ENCODE measurements around the gene BICDL1. TPM values are rescaled to one million over a fixed set of nuclear protein-coding genes. Genes with fewer than 3 reads are reported as not detected.

BICDL1 gene
- total and polyA plus RNA-seq, 2 donors from 2014 or later: 60.5 to 101 TPM

DNA sequence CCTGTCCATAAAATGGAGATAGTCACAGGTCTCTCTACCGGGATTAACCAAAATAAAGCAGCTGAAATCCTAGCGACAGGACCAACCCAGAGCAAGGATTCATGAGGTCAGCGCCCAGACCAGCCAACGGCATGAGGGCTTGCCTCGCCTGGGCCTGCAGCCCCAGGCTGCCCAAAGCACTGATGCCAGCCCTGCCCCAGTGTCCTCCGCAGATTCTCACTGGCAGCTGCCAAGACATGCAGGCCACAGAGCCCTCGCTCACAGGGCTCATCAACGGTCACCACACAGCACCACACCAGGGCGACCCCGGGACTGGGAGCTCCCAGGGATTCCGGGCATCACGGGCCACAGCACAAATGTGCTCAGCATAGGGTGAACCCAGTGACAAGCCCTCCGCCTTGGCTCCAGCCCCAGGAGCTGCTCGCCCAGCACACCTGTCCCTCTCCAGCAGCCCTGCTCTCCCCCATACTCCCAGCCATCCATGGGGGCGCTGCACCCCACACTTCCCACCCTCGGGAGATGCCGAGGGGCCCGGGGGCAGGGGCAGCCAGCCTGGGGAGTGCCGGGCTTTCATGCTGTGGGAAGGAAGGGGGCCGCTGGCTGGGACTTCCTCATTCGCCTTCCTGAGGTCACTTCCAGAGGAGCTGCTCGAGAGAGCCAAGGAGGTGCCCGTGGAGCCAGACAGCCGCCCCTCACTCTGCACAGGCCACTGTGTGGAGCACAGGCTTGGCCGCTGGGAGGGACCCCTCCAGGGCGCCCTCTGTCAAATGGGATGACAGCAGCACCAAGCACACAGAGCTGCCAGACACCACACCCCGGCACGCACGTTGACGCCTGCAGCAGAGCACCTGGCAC is 113.4 kb downstream of the BICDL1 start:
- Histone ChIP-seq H3K4me1 (ENCODE audit: control insufficient read depth in 2 of 3, insufficient read depth in 2 of 3, low read depth in 1 of 3, low read length in 3 of 3) (peaks cover 0 to 26% (median 10%) of the 10 kb centered on the region in 3 donors), H3K36me3 (ENCODE audit: control insufficient read depth in 2 of 3, insufficient read depth in 3 of 3, low read length in 3 of 3) (peaks cover 3 to 18% (median 17%) of the 10 kb centered on the region in 3 donors), H3K4me3 (ENCODE audit: low read length in 3 of 3) (no peak overlapping the region), H3K27ac (ENCODE audit: low read depth in 2 of 2, low read length in 2 of 2) (peak overlapping the region in 1 of 2 donors; percentile 58), H3K9ac (ENCODE audit: low read length in 3 of 3) (peak overlapping the region in 1 of 3 donors; percentile 10), H3K9me3 (ENCODE audit: control insufficient read depth in 2 of 3, insufficient read depth in 1 of 3, low read length in 3 of 3) (no peaks in the 10 kb centered on the region), H3K27me3 (ENCODE audit: control insufficient read depth, insufficient read depth, low read length) (no peaks in the 10 kb centered on the region)
- intact Hi-C loops (cut with DNase I): no loop called here
- FAIRE-seq (no peak), DNase-seq (no peak)
- TF ChIP-seq, protein P1, sequence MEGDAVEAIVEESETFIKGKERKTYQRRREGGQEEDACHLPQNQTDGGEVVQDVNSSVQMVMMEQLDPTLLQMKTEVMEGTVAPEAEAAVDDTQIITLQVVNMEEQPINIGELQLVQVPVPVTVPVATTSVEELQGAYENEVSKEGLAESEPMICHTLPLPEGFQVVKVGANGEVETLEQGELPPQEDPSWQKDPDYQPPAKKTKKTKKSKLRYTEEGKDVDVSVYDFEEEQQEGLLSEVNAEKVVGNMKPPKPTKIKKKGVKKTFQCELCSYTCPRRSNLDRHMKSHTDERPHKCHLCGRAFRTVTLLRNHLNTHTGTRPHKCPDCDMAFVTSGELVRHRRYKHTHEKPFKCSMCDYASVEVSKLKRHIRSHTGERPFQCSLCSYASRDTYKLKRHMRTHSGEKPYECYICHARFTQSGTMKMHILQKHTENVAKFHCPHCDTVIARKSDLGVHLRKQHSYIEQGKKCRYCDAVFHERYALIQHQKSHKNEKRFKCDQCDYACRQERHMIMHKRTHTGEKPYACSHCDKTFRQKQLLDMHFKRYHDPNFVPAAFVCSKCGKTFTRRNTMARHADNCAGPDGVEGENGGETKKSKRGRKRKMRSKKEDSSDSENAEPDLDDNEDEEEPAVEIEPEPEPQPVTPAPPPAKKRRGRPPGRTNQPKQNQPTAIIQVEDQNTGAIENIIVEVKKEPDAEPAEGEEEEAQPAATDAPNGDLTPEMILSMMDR (IDR thresholded peaks at IDR 0.05; ENCODE audit: borderline replicate concordance, extremely low read depth, insufficient read depth): no peak

DNA sequence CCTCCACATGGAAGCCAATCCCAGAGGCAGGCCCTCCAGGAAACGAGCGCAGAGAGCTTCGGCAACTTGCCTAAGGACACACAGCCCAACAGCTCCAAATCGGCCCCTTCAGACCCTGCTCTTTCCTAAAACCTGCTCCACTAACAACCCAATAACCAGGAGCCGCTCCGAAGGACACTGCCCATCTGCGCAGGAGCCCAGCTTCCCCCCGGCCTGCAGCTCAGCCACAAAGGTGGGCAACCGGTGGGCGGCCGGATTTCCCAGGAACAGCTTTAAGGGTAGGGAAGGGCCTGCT is 114.0 kb downstream of the BICDL1 start:
- DNase-seq (no peak), FAIRE-seq (no peak)
- Histone ChIP-seq H3K4me1 (ENCODE audit: control insufficient read depth in 2 of 3, insufficient read depth in 2 of 3, low read depth in 1 of 3, low read length in 3 of 3) (peaks cover 0 to 26% (median 10%) of the 10 kb centered on the region in 3 donors), H3K27ac (ENCODE audit: low read depth in 2 of 2, low read length in 2 of 2) (no peak overlapping the region), H3K36me3 (ENCODE audit: control insufficient read depth in 2 of 3, insufficient read depth in 3 of 3, low read length in 3 of 3) (peaks cover 3 to 18% (median 14%) of the 10 kb centered on the region in 3 donors), H3K4me3 (ENCODE audit: low read length in 3 of 3) (no peak overlapping the region), H3K9ac (ENCODE audit: low read length in 3 of 3) (no peak overlapping the region), H3K27me3 (ENCODE audit: control insufficient read depth, insufficient read depth, low read length) (no peaks in the 10 kb centered on the region), H3K9me3 (ENCODE audit: control insufficient read depth in 2 of 3, insufficient read depth in 1 of 3, low read length in 3 of 3) (no peaks in the 10 kb centered on the region)
- TF ChIP-seq, protein P1 (IDR thresholded peaks at IDR 0.05; ENCODE audit: borderline replicate concordance, extremely low read depth, insufficient read depth): no peak
- intact Hi-C loops (cut with DNase I): no loop called here

DNA sequence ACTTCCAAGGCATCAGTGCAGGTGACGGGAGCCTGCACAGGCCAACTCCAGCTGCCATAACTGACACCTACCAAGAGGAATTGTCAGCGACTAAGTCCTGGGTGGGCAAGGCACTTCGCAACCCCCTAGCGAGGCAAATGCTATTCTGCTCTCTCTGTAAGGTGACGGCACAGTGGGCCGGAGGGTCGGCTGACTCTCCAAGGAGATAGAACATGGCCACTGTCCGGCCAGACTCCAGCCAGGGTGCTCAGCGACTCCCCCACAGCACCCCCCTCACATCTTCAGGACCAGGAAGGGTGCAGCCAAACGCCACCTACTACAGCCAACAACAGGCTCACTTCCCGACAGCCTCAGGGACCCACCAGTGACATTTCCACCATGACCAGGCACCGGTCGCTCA is 114.3 kb downstream of the BICDL1 start:
- Histone ChIP-seq H3K27ac (ENCODE audit: low read depth in 2 of 2, low read length in 2 of 2) (no peak overlapping the region), H3K36me3 (ENCODE audit: control insufficient read depth in 2 of 3, insufficient read depth in 3 of 3, low read length in 3 of 3) (peaks cover 1 to 14% (median 12%) of the 10 kb centered on the region in 3 donors)
- intact Hi-C loops (cut with DNase I): no loop called here

More for the DNA sequence above, 114.3 kb downstream of the BICDL1 start:
- H3K4me3 ChIP-seq (ENCODE audit: low read length in 3 of 3): no peak overlapping the region
- DNase-seq: no peak
- H3K9ac ChIP-seq (ENCODE audit: low read length in 3 of 3): no peak overlapping the region
- H3K27me3 ChIP-seq (ENCODE audit: control insufficient read depth, insufficient read depth, low read length): no peaks in the 10 kb centered on the region
- TF ChIP-seq, protein P1 (IDR thresholded peaks at IDR 0.05; ENCODE audit: borderline replicate concordance, extremely low read depth, insufficient read depth): no peak
- H3K4me1 ChIP-seq (ENCODE audit: control insufficient read depth in 2 of 3, insufficient read depth in 2 of 3, low read depth in 1 of 3, low read length in 3 of 3): peaks cover 0 to 26% (median 10%) of the 10 kb centered on the region in 3 donors
- H3K9me3 ChIP-seq (ENCODE audit: control insufficient read depth in 2 of 3, insufficient read depth in 1 of 3, low read length in 3 of 3): no peaks in the 10 kb centered on the region
- no peak for FAIRE-seq
